SH-SY5Y (cell line): ENCODE data around the gene DNM3.

Experiments used
- GATA2 ChIP-seq: IDR thresholded peaks from 2 replicates; pipeline ENCODE4 v1.6.1; 2011; ENCODE audit warnings: mild to moderate bottlenecking, low read depth, low read length
- GATA3 ChIP-seq: IDR thresholded peaks from 2 replicates; pipeline ENCODE4 v1.6.1; 2011; ENCODE audit warnings: low read depth, mild to moderate bottlenecking, low read length, moderate library complexity

DNA sequence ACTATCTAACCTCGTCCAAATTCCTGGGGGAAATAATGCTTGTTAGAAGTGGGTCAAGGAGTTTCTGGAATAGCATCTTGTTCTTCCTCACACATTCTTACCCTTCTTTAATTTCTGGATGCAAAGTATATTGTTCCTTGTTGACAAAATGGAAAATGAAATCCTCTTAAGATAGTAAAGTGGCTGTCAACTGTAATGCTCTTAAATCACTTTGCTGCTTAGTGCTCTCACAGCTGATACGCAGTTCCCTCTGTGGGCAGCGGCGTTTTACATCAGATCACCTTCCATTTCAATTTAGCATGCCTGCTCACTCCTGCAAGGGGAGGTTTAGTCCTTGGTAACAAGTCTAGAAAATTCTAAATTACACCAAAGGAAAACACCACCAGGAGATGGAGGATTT, 113.1 kb downstream of the DNM3 start:
- TF ChIP-seq GATA2: no peak
- TF ChIP-seq GATA3: no peak
